ENCODE data around the gene STXBP6. TPM values are rescaled to one million over a fixed set of nuclear protein-coding genes. Genes with fewer than 3 reads are reported as not detected.

Gene STXBP6
- total RNA-seq, 1 donor from 2014 or later = 13.9 TPM

- intact Hi-C loops (cut with DNase I) = no loop called here
- DNase-seq (ENCODE audit: low spot score) = no peak
Measured at GRCh38 chr14:25053585-25053984, 3.6 kb upstream of the STXBP6 start.

- intact Hi-C loops (cut with DNase I) = no loop called here
- DNase-seq (ENCODE audit: low spot score) = no peak
Measured at GRCh38 chr14:25052921-25053320, 3.0 kb upstream of the STXBP6 start.

GRCh38 chr14:25052385-25052784 is 2.4 kb upstream of the STXBP6 start:
- intact Hi-C loops (cut with DNase I) = no loop called here
- DNase-seq (ENCODE audit: low spot score) = no peak

GRCh38 chr14:25050269-25051150 is 563 bp upstream of the STXBP6 start:
- intact Hi-C loops (cut with DNase I) = no loop called here
- no peak for DNase-seq (ENCODE audit: low spot score)

GRCh38 chr14:25049093-25049567 is 817 bp downstream of the STXBP6 start:
- intact Hi-C loops (cut with DNase I) = loop anchor here (5.0 to 10.0 kb wide), 5 partner anchors 77 to 314 kb away; no protein-coding TSS in a partner anchor
- no peak for DNase-seq (ENCODE audit: low spot score)

- no peak for DNase-seq (ENCODE audit: low spot score)
- intact Hi-C loops (cut with DNase I) = loop anchor here (5.0 to 10.0 kb wide), 5 partner anchors 76 to 314 kb away; no protein-coding TSS in a partner anchor
Measured at GRCh38 chr14:25048170-25049016, 1.6 kb downstream of the STXBP6 start.

GRCh38 chr14:25046301-25046943 is 3.5 kb downstream of the STXBP6 start:
- no peak for DNase-seq (ENCODE audit: low spot score)
- intact Hi-C loops (cut with DNase I) = loop anchor here (5.0 to 10.0 kb wide), 5 partner anchors 74 to 312 kb away; no protein-coding TSS in a partner anchor

- intact Hi-C loops (cut with DNase I) = loop anchor here (10.0 kb wide), 2 partner anchors 139 to 309 kb away; no protein-coding TSS in a partner anchor
- no peak for DNase-seq (ENCODE audit: low spot score)
Measured at GRCh38 chr14:25044106-25044698, 5.7 kb downstream of the STXBP6 start.

GRCh38 chr14:25042362-25043299 is 7.3 kb downstream of the STXBP6 start:
- no peak for DNase-seq (ENCODE audit: low spot score)
- intact Hi-C loops (cut with DNase I) = loop anchor here (10.0 kb wide), 2 partner anchors 138 to 308 kb away; no protein-coding TSS in a partner anchor

GRCh38 chr14:25041898-25042297 is 8.0 kb downstream of the STXBP6 start:
- intact Hi-C loops (cut with DNase I) = loop anchor here (10.0 kb wide), 2 partner anchors 137 to 307 kb away; no protein-coding TSS in a partner anchor
- no peak for DNase-seq (ENCODE audit: low spot score)

- intact Hi-C loops (cut with DNase I) = loop anchor here (10.0 kb wide), 2 partner anchors 137 to 307 kb away; no protein-coding TSS in a partner anchor
Measured at GRCh38 chr14:25041484-25041883, 8.5 kb downstream of the STXBP6 start.

GRCh38 chr14:25039933-25040332 is 10.0 kb downstream of the STXBP6 start:
- intact Hi-C loops (cut with DNase I) = loop anchor here (10.0 kb wide), 2 partner anchors 135 to 305 kb away; no protein-coding TSS in a partner anchor

More at GRCh38 chr14:25041484-25041883, 8.5 kb downstream of the STXBP6 start:
- no peak for DNase-seq (ENCODE audit: low spot score)

GRCh38 chr14:25038044-25038668 is 11.8 kb downstream of the STXBP6 start:
- no peak for DNase-seq (ENCODE audit: low spot score)
- intact Hi-C loops (cut with DNase I) = no loop called here

More at GRCh38 chr14:25039933-25040332, 10.0 kb downstream of the STXBP6 start:
- no peak for DNase-seq (ENCODE audit: low spot score)

- no peak for DNase-seq (ENCODE audit: low spot score)
- intact Hi-C loops (cut with DNase I) = no loop called here
Measured at GRCh38 chr14:25037032-25037431, 12.9 kb downstream of the STXBP6 start.

- intact Hi-C loops (cut with DNase I) = no loop called here
- no peak for DNase-seq (ENCODE audit: low spot score)
Measured at GRCh38 chr14:25034803-25035681, 14.9 kb downstream of the STXBP6 start.

- DNase-seq (ENCODE audit: low spot score) = no peak
- intact Hi-C loops (cut with DNase I) = no loop called here
Measured at GRCh38 chr14:25033358-25033757, 16.6 kb downstream of the STXBP6 start.
